Vagina (tissue), 2 donors: ENCODE results near the gene RAVER2.

Experiments
- POLR2A ChIP-seq, 2 donors: fragments of 450-650 bp; IDR thresholded peaks; one replicate each; pipeline ENCODE4 v1.6.1; 2017; ENCODE audit warnings: antibody characterized with exemption in 2 of 2, mild to moderate bottlenecking in 2 of 2, moderate library complexity in 2 of 2
- TF ChIP-seq, protein P1 (sequence below), 3 experiments: fragments of 450-650 bp in 2 of 3; fragments of 200-600 bp in 1 of 3; sonication (generic) in 1 of 3; IDR thresholded peaks; one replicate each; pipeline ENCODE4 v1.5.1; 2017 to 2019; ENCODE audit warnings: antibody characterized with exemption in 3 of 3, mild to moderate bottlenecking in 2 of 3, moderate library complexity in 2 of 3

GRCh38 chr1:64836802-64837201 lies 91.9 kb downstream of the RAVER2 start:
- TF ChIP-seq, protein P1, sequence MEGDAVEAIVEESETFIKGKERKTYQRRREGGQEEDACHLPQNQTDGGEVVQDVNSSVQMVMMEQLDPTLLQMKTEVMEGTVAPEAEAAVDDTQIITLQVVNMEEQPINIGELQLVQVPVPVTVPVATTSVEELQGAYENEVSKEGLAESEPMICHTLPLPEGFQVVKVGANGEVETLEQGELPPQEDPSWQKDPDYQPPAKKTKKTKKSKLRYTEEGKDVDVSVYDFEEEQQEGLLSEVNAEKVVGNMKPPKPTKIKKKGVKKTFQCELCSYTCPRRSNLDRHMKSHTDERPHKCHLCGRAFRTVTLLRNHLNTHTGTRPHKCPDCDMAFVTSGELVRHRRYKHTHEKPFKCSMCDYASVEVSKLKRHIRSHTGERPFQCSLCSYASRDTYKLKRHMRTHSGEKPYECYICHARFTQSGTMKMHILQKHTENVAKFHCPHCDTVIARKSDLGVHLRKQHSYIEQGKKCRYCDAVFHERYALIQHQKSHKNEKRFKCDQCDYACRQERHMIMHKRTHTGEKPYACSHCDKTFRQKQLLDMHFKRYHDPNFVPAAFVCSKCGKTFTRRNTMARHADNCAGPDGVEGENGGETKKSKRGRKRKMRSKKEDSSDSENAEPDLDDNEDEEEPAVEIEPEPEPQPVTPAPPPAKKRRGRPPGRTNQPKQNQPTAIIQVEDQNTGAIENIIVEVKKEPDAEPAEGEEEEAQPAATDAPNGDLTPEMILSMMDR (IDR thresholded peaks at IDR 0.05), result no peak
- no peak for TF ChIP-seq POLR2A (IDR thresholded peaks at IDR 0.05)
